SKM-1 treated with dmso at 0.1 percent for 144 hours (cell line): ENCODE measurements around the gene SVOPL.

Experiments used
- DNase-seq: peaks from one replicate; lab custom pipeline; 2025; ENCODE audit not compliant: unreplicated experiment; lab: John Stamatoyannopoulos, UW

Gene SVOPL

DNA sequence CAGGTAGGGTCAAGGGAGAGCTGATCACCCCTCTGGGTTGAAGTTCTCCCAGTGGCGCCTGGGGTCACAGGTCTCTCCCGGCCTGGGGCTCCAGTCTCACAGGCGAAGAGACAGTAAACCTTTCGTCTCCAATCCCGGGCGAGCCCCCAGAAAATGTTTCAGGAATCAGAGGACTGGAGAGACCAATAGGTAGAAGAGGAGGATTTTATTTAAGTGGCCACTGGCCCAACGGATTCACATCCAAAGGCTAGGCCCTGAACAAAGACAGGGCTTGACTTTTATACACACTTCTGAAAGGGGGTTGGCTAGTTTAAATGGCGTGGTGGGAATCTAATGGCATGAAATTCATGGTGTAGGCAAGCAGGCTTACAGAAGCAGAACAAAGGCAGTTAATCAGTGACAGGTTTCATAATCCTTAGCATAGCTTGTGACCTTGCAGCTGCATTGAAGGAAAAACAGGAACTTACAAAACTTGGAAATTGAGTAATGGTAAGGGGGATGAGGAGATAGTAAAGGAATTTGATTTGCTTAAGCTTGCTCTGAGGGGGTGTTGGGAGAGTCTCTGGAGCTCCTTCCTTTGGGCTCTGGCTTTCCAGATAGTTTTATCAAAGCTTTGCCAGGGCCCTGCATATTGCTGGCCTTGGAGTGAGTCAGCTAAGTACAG, 135.6 kb downstream of the SVOPL start:
- peak; percentile 96 for DNase-seq

DNA sequence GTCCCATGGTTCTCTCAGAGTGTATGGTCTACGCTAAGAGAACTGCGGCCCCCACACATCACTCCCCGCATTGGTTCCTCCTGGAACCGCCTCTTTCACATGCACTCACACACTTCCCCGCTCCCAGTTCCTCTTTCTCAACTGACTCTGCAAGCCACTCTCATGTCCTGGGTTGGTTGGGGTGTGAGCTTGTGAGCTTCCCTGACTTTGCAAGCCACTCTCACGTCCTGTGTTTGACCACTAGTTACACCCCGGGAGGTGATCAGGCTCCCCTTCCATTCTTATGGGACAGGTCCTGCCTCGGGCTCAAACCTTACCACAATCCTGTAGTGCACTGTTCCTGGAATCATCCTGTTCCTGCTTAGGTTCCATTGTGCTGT, 136.1 kb downstream of the SVOPL start:
- DNase-seq, result peak; percentile 98

DNA sequence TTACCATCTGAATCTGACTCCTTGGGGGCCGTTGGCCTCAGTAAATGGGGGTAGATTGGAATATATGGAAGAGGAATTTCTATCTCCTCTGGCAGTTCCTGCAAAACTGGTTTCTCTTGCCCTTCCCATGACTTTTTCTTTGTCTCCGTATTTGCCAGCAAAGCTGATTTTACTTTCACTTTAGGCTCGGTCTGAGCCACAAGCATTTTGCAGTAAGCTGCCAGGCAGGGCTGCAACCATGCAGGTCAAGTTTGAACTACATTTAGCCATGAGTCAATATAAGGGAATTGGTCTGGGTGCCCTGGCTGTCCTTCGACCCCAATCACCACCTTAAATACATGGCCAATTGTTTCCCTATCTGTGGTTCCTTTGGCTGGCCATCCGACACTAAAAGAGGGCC, 136.8 kb downstream of the SVOPL start:
- peak; percentile 35 for DNase-seq

DNA sequence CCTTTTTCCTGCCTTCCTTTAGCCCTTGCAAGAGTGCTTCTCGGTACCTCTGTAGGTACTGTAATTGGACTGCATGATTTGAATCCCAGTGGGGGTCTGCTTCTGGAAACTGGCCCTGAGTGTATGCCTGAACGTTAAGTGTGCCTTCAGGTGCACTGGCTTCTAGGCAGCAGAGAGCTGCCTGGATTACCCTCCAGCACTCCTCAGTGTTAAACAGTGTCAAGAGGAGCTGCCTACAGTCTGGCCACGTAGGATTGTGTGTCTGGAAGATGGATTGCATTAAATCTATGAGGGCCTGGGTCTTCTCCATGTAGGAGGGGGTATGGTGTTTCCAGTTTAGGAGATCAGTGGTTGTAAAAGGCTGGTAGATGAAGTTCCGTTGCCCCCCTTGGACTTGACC, 137.4 kb downstream of the SVOPL start:
- DNase-seq, result no peak

DNA sequence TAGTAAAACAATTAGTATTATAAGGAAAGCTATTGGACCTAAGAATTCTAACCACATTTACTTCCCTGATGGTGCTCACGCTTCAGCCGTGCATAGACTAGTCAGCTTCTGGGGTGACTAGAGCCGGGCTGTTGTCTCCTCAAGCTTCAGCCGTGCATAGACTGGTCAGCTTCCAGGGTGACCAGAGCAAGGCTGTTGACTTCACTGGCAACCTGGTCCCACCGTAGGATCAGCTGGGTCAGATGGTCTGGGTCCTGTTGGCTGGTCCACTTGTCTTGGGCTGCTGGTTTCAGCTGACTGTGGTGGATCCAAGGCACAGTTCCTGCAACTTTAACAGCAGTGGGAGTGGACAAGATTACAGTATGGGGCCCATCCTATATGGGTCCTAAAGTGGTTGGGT, 141.7 kb downstream of the SVOPL start:
- DNase-seq, result no peak

DNA sequence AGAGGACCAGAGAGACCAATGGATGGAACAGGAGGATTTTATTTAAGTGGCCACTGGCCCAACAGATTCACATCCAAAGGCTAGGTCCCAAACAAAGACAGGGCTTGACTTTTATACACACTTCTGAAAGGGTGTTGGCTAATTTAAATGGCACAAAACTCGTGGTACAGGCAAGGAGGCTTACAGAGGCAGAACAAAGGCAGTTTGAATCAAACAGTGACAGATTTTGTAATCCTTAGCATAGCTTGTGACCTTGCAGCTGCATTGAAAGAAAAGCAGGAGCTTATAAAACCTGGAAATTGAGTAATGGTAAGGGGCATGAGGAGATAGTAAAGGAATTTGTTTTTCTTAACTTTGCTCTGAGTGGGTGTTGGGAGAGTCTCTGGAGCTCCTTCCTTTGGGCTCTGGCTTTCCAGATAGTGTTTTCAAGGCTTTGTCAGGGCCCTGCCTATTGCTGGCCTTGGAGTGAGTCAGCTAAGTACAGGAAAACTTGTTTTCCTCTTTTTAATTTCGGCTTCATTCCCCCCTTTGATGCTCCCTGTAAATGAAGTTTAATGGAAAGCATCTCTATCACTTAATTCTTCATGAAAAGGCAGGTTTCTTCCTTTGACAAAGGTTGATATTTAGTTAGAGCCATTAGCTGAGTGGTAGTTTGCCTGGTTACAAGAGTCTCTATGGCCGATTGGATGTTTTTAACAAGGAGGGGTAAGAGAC, 144.2 kb downstream of the SVOPL start:
- no peak for DNase-seq

DNA sequence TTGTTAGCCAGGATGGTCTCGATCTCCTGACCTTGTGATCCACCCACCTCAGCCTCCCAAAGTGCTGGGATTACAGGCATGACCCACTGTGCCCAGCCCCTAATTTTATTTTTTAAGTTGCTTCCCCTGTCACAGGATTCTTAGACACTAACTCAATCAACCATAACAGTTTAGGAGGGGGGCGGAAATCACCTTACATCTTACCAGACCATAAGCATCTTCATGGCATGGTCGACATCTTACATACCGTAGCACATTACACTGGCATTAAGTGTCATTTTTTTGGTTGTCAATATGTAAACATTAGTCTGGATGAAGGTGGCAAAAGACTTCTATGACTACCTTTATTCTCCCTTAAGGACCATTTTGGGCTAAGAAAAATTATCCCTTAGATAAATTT, 145.5 kb downstream of the SVOPL start:
- no peak for DNase-seq

DNA sequence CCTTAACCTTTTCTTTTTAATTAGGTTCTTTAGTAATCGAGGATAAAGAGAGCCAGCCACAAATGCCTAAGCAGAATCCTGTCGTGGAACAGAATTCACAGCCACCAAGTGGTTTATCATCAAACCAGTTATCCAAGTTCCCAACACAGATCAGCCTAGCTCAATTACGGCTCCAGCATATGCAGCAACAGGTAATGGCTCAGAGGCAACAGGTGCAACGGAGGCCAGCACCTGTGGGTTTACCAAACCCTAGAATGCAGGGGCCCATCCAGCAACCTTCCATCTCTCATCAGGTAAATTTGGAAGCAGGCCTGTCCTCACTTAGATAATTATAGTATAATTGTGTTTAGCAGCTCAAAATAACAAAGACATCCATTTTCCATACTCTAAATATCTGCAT, 146.5 kb downstream of the SVOPL start:
- DNase-seq, result no peak

DNA sequence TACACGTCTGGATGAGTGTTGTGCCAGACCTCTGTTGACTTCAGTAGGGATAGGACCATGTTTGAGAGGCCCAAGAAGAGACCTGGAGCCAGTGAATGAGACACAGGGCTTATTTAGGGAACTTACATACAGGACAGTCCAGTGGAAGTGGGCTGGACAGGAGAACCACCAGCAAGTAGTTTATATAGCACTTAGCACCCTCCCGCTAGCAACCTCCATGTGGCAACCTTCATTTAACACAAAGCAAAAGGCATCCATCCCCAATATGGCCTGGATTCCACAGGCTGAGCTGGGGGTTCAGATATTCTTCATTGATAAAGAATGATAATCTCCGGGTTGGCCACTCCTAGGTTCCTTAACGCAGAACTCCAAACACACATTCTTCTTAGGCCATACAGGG, 147.4 kb downstream of the SVOPL start:
- no peak for DNase-seq

DNA sequence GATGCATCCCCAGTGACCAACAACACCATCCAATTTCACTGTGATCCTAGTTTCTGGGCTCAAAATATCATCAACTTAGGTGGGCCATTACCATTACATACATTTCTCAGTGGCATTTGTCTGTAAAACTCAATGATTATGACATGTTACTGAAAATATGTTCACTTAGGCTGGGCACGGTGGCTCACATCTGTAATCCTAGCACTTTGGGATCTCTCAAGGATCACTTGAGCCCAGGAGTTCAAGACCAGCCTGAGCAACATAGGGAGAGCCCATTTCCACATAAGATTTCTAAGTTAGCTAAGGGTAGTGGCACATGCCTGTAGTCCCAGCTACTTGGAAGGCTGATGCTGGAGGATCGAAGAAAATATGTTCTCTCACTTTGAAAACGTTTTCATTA, 150.1 kb downstream of the SVOPL start:
- DNase-seq, result no peak

DNA sequence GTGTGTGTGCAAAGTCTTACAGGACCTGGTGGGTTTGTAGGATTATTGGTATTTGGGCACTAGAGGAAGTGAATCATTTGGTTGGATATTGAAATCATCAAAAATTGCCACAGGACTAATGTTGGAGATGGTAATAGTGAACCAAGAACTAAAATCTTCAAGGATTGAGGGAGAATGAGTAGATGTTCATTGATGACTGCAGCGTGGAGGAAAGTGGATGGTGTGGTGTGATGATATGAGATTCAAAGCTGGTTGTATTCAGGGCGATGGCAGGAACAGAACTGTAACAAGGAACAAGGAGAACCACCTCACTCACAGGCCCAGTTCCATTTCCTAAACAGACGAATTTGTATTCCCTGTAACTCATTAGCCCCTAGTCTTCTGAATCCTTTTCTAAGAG, 150.8 kb downstream of the SVOPL start:
- no peak for DNase-seq

DNA sequence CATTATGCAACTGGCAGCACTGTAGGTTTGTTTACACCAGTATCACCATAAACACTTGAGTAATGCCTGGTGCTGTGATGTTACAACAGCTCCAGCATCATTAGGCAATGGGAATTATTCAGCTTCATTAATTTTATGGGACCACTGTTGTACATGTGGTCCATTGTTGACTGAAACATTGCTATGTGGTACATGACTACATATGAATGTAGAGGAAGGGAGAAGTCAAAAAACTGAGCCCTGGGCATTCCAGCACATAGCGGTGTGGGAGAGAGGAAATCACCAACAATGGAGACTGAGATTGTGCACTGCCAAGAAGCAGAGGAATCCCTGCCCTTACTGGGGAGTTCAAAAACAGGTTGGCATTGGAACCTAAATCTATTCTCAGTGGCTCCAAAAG, 152.1 kb downstream of the SVOPL start:
- DNase-seq, result no peak

DNA sequence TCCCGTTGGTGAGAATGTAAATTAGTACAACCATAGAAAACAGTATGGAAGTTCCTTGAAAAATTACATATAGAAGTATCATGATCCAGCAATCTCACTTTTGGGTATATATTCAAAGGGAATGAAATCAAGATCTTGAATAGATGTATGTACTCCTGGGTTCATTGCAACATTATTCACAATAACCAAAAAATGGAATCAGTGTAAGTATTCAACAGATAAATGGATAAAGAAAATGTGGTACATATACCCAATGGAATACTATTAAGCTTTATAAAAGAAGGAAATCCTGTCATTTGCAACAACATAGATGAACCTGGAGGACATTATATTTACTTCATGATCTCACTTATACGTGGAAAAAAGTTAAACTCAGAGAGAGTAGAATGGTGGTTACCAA, 154.3 kb downstream of the SVOPL start:
- no peak for DNase-seq

DNA sequence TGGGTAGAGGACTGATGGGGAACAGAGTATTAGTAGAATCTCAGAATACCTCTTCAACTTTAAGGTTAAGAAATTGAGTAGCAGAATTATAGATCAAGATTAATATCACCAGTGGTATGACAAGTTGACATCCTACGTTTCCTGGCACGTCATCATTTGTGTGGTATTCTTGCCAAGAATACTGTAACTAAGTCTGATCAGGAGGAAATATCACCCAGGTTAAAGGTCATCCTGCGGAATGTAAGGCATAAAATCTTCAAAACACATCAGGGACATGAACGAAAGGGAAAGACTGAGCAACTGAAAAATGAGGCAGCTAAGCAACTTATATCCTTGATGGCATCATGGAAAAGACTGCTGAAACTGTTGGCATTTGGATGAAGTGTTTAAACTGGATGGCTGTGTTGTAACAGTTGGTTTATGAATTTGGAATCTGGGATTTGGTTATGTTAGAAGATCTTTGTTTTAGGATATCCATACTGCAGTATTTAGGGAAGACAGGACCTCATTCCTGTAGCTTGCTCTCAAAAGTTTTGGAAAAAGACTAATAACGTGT, 155.0 kb downstream of the SVOPL start:
- DNase-seq, result no peak

DNA sequence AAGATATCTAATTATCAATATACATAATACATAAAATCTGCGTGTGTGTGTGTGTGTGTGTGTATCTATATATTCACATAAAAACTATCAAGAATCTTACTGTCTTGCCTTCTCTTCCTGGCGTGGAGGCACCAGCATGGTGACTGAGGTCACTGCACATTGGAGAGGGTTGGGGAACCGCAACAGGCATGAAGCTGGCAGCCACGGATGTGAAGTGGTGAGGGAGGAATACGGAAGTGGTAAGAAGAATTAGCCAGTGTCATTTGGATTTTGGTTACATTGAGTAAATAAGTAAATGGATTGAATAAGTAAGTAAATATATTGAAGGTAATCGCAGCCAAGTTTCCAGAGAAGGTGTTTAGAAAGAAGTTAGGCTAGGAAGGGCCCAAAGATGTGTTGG, 156.0 kb downstream of the SVOPL start:
- no peak for DNase-seq
